HCT116 (cell line): ENCODE data around the gene SMG6. TPM values are rescaled to one million over a fixed set of nuclear protein-coding genes. Genes with fewer than 3 reads are reported as not detected.

Experiments used
- ATAC-seq: fragments of 200-7000 bp; cut with Tn5 transposase; 2 replicates; pipeline ENCODE4 v1.9.1; 2020; ENCODE audit warnings: mild to moderate bottlenecking, moderate library complexity
- BruUV-seq: library from RNA; stranded (reverse); fragments of 400-500 nt; replicated peaks from 2 replicates; lab custom pipeline; 2021; lab: Mats Ljungman, UMichigan
- CTCF ChIA-PET: fragments of 300-600 bp; sonication (Branson Sonifier 250); formaldehyde crosslinking; loops from one replicate; lab custom pipeline; 2021; ENCODE audit warnings: antibody characterized with exemption; lab: Charles Lee
- POLR2A ChIA-PET: fragments of 300-600, 350-600 bp; sonication (Branson Sonifier 250); formaldehyde crosslinking; loops from one replicate; lab custom pipeline; 2021; ENCODE audit warnings: antibody characterized with exemption; lab: Charles Lee
- RAD21 ChIA-PET, 2 experiments: fragments of 300-600 bp; sonication (Branson Sonifier 250); formaldehyde crosslinking; loops; one replicate each; lab custom pipeline; 2023; ENCODE audit warnings: low total read pairs in 2 of 2; ENCODE audit not compliant: uncharacterized antibody in 2 of 2, unreplicated experiment in 2 of 2, low non-redundant PET in 1 of 2; lab: Charles Lee
- DNase-seq: peaks from one replicate; pipeline ENCODE4 v3.0.0-alpha.2; 2010; ENCODE audit warnings: low read depth, low spot score
- H2AFZ ChIP-seq: fragments of 200-600 bp; shearing (Covaris generic), sonication (generic); 2 replicates; pipeline ENCODE4 v1.6.1; 2017; ENCODE audit warnings: low read depth, mixed run types, mixed read lengths, antibody characterized with exemption, low read length; ENCODE audit not compliant: poor library complexity, severe bottlenecking
- H3K27ac ChIP-seq: 2 replicates; pipeline ENCODE4 v1.5.1; 2012; ENCODE audit warnings: low read depth, low read length
- H3K27me3 ChIP-seq: fragments of 200-600 bp; sonication (generic); 2 replicates; pipeline ENCODE4 v1.6.1; 2016; ENCODE audit warnings: mixed run types, low read length, mixed read lengths; ENCODE audit not compliant: insufficient read depth
- H3K36me3 ChIP-seq, 2 experiments: fragments of 200-500 bp in 1 of 2; fragments of 200-600 bp in 1 of 2; sonication (Bioruptor generic) in 1 of 2; sonication (generic) in 1 of 2; 2 replicates each; pipeline versions ENCODE4 v1.5.1 to v1.6.1; 2014 to 2016; ENCODE audit warnings: low read length in 2 of 2, inconsistent platforms in 1 of 2, mixed read lengths in 1 of 2, mixed run types in 1 of 2; ENCODE audit not compliant: insufficient read depth in 2 of 2, control insufficient read depth in 1 of 2
- H3K4me1 ChIP-seq, 2 experiments: fragments of 200-600 bp in 1 of 2; sonication (generic) in 1 of 2; 2 replicates each; pipeline versions ENCODE4 v1.5.1 to v1.6.1; 2012 to 2017; ENCODE audit warnings: low read length in 2 of 2, inconsistent platforms in 1 of 2, mild to moderate bottlenecking in 1 of 2, mixed read lengths in 1 of 2, mixed run types in 1 of 2, moderate library complexity in 1 of 2; ENCODE audit not compliant: insufficient read depth in 2 of 2, control insufficient read depth in 1 of 2
- H3K4me2 ChIP-seq: fragments of 200-600 bp; sonication (generic); 2 replicates; pipeline ENCODE4 v1.6.1; 2017; ENCODE audit warnings: mixed run types, low read length, mixed read lengths
- H3K4me3 ChIP-seq, 2 experiments: fragments of 200-600 bp in 1 of 2; sonication (generic) in 1 of 2; replicated peaks in 1 of 2; 2 replicates each; pipeline ENCODE4 v1.5.1; 2011 to 2016; ENCODE audit warnings: low read length in 2 of 2, control low read depth in 1 of 2, low read depth in 1 of 2, mild to moderate bottlenecking in 1 of 2, mixed read lengths in 1 of 2, mixed run types in 1 of 2
- H3K79me2 ChIP-seq: fragments of 200-600 bp; sonication (generic); 2 replicates; pipeline ENCODE4 v1.6.1; 2017; ENCODE audit warnings: mild to moderate bottlenecking, mixed run types, low read length, moderate library complexity, mixed read lengths; ENCODE audit not compliant: insufficient read depth
- H3K9ac ChIP-seq: fragments of 200-600 bp; sonication (generic); 2 replicates; pipeline ENCODE4 v1.6.1; 2016; ENCODE audit warnings: low read length, mixed read lengths
- H3K9me2 ChIP-seq: fragments of 200-600 bp; sonication (generic), shearing (Covaris generic); 2 replicates; pipeline ENCODE4 v1.6.1; 2017; ENCODE audit warnings: mixed run types, mild to moderate bottlenecking, moderate library complexity; ENCODE audit not compliant: insufficient read depth
- H3K9me3 ChIP-seq, 2 experiments: fragments of 200-500 bp in 1 of 2; fragments of 200-600 bp in 1 of 2; sonication (Bioruptor generic) in 1 of 2; sonication (generic) in 1 of 2; 2 replicates each; pipeline ENCODE4 v1.6.1; 2014 to 2017; ENCODE audit warnings: low read length in 2 of 2, mixed read lengths in 2 of 2, inconsistent platforms in 1 of 2, low read depth in 1 of 2, mild to moderate bottlenecking in 1 of 2, mixed run types in 1 of 2, moderate library complexity in 1 of 2; ENCODE audit not compliant: control insufficient read depth in 1 of 2, insufficient read depth in 1 of 2
- H4K20me1 ChIP-seq: fragments of 200-600 bp; sonication (generic), shearing (Covaris generic); 2 replicates; pipeline ENCODE4 v1.6.1; 2017; ENCODE audit warnings: mixed run types, mild to moderate bottlenecking, moderate library complexity; ENCODE audit not compliant: insufficient read depth
- CEBPB ChIP-seq: IDR thresholded peaks from 2 replicates; pipeline ENCODE4 v1.6.1; 2012; ENCODE audit warnings: low read depth
- EGR1 ChIP-seq: IDR thresholded peaks from 2 replicates; pipeline ENCODE4 v1.6.1; 2012; ENCODE audit warnings: low read depth
- ELF1 ChIP-seq: IDR thresholded peaks from 2 replicates; pipeline ENCODE4 v1.6.1; 2012; ENCODE audit warnings: low read depth, borderline replicate concordance
- EZH2phosphoT487 ChIP-seq: fragments of 200-600 bp; IDR thresholded peaks from 2 replicates; pipeline ENCODE4 v1.6.1; 2018; ENCODE audit warnings: antibody characterized with exemption, borderline replicate concordance
- JUND ChIP-seq: IDR thresholded peaks from 2 replicates; pipeline ENCODE4 v1.6.1; 2012
- POLR2A ChIP-seq: IDR thresholded peaks from 2 replicates; pipeline ENCODE4 v1.7.0; 2011; ENCODE audit warnings: borderline replicate concordance; ENCODE audit not compliant: insufficient read depth, insufficient read length; ENCODE audit errors: extremely low read depth
- POLR2AphosphoS5 ChIP-seq: IDR thresholded peaks from 2 replicates; pipeline ENCODE4 v1.6.1; 2011; ENCODE audit warnings: mild to moderate bottlenecking, low read depth, low read length, moderate library complexity
- RAD21 ChIP-seq: IDR thresholded peaks from 2 replicates; pipeline ENCODE4 v1.6.1; 2012; ENCODE audit warnings: low read depth, mild to moderate bottlenecking
- SIN3A ChIP-seq: IDR thresholded peaks from 2 replicates; pipeline ENCODE4 v1.6.1; 2012; ENCODE audit warnings: low read depth
- SRF ChIP-seq: IDR thresholded peaks from 2 replicates; pipeline ENCODE4 v1.6.1; 2012; ENCODE audit warnings: low read depth
- TCF7L2 ChIP-seq: IDR thresholded peaks from 2 replicates; pipeline ENCODE4 v1.7.0; 2011; ENCODE audit warnings: borderline replicate concordance, inconsistent platforms; ENCODE audit not compliant: insufficient read depth, insufficient read length; ENCODE audit errors: extremely low read depth
- ZBTB33 ChIP-seq: IDR thresholded peaks from 2 replicates; pipeline ENCODE4 v1.6.1; 2011; ENCODE audit warnings: mild to moderate bottlenecking, low read length, moderate library complexity; ENCODE audit not compliant: insufficient replicate concordance; ENCODE audit errors: extremely low read depth
- ZFX ChIP-seq: fragments of 450-650 bp; IDR thresholded peaks from 2 replicates; pipeline ENCODE4 v1.6.1; 2017
- intact Hi-C: fragments of 100-400 bp; cut with micrococcal nuclease; formaldehyde crosslinking; loops from 2 replicates; pipeline ENCODE4 v1.10.0; 2022
- total RNA-seq: library from RNA; stranded (reverse); gene quantifications from one replicate; pipeline ENCODE4 v1.2.1, GENCODE V29; 2021; ENCODE audit not compliant: unreplicated experiment
- TF ChIP-seq, protein P1 (sequence below): IDR thresholded peaks from 2 replicates; pipeline ENCODE4 v1.6.1; 2012

The SMG6 gene
- total RNA-seq, 1 experiment from 2014 or later, result 23.1 TPM

DNA sequence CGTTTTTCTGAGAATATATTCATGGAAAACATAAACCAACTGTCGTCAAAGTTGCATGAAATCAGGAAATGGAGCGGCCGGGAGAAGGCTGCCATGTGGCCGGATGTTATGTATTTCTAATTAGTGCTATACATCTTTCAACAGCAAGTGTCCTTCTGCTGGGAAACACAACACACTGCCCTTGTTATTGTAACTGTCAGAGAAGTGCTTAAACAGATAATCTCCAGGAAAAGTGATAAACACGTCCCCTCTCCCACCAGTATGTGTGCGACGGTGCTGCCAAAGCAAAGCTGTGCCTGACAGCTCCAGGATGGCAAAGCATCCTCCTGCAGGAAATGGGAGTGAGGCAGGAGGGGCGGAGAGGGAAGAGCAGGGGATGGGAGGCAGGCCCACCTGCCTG, 111.8 kb downstream of the SMG6 start:
- TF ChIP-seq, protein P1, sequence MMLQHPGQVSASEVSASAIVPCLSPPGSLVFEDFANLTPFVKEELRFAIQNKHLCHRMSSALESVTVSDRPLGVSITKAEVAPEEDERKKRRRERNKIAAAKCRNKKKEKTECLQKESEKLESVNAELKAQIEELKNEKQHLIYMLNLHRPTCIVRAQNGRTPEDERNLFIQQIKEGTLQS, result no peak
- no peak for TF ChIP-seq POLR2AphosphoS5
- no peak for TF ChIP-seq ELF1
- no peak for TF ChIP-seq TCF7L2
- no peak for TF ChIP-seq SIN3A
- TF ChIP-seq EZH2phosphoT487, result no peak
- no peak for TF ChIP-seq POLR2A
- Histone ChIP-seq H3K9ac (no peak overlapping the region), H3K27me3 (no peaks in the 10 kb centered on the region), H3K4me2 (peak overlapping the region; percentile 68), H4K20me1 (no peaks in the 10 kb centered on the region), H3K4me3 (no peak overlapping the region), H3K4me1 (peaks cover 11 to 45% of the 10 kb centered on the region in 2 experiments), H3K9me2 (no peaks in the 10 kb centered on the region), H3K9me3 (no peaks in the 10 kb centered on the region), H3K79me2 (no peaks in the 10 kb centered on the region), H3K27ac (peak overlapping the region; percentile 56; the same call in 1 of the 2 replicates), H2AFZ (no peak overlapping the region), H3K36me3 (no peaks in the 10 kb centered on the region)
- ATAC-seq (no peak), DNase-seq (no peak)
- intact Hi-C loops, result no loop called here
- ChIA-PET POLR2A (no interaction called here), CTCF (no interaction called here), RAD21 (no interaction called here)
- no TSS peak for BruUV-seq

- H4K20me1 ChIP-seq, result no peaks in the 10 kb centered on the region
- TF ChIP-seq SIN3A (no peak), EGR1 (no peak), JUND (no peak), ZBTB33 (no peak), RAD21 (no peak), CEBPB (no peak), TCF7L2 (no peak), ELF1 (no peak), ZFX (no peak), SRF (no peak)
- ChIA-PET POLR2A (no interaction called here), CTCF (no interaction called here), RAD21 (no interaction called here)
- H3K36me3 ChIP-seq, result peaks cover 0 to 4% of the 10 kb centered on the region in 2 experiments; a peak in 1 of 4 replicates
- no peaks in the 10 kb centered on the region for H3K27me3 ChIP-seq
- ATAC-seq, result no peak
- H3K79me2 ChIP-seq, result no peaks in the 10 kb centered on the region
- DNase-seq, result no peak
- no peak overlapping the region for H2AFZ ChIP-seq
- no peak overlapping the region for H3K27ac ChIP-seq
- H3K4me3 ChIP-seq, result no peak overlapping the region
- BruUV-seq, result no TSS peak
- no peak overlapping the region for H3K4me2 ChIP-seq
- H3K9me3 ChIP-seq, result no peaks in the 10 kb centered on the region
- intact Hi-C loops, result no loop called here
- no peaks in the 10 kb centered on the region for H3K9me2 ChIP-seq
- H3K4me1 ChIP-seq, result peaks cover 11 to 45% of the 10 kb centered on the region in 2 experiments
- H3K9ac ChIP-seq, result no peak overlapping the region
Observed at GRCh38 chr17:2191227-2191626, 112.4 kb downstream of the SMG6 start.
